GM12878 (cell line): ENCODE data around the gene CYB5B. TPM values are rescaled to one million over a fixed set of nuclear protein-coding genes. Genes with fewer than 3 reads are reported as not detected.

ENCODE experiments used
- ATAC-seq: fragments of 200-7000 bp; cut with Tn5 transposase; 3 replicates; pipeline ENCODE4 v1.9.1; 2020; ENCODE audit warnings: mild to moderate bottlenecking, moderate library complexity
- BruUV-seq: library from RNA; stranded (reverse); fragments of 400-500 nt; replicated peaks from 2 replicates; lab custom pipeline; 2021; lab: Mats Ljungman, UMichigan
- CTCF ChIA-PET: fragments of 300-600 bp; sonication (Branson Sonifier 250); formaldehyde crosslinking; extraction: SDS; loops from one replicate; lab custom pipeline; 2021; ENCODE audit warnings: inconsistent platforms; lab: Yijun Ruan, JAX
- POLR2A ChIA-PET: fragments of 350-600 bp; formaldehyde crosslinking; extraction: SDS; loops from one replicate; lab custom pipeline; 2021; ENCODE audit warnings: inconsistent platforms; lab: Charles Lee
- RAD21 ChIA-PET: fragments of 300-600 bp; sonication (Branson Sonifier 250); formaldehyde crosslinking; loops from one replicate; lab custom pipeline; 2023; ENCODE audit warnings: antibody characterized with exemption; ENCODE audit not compliant: unreplicated experiment; lab: Charles Lee
- SMC1A ChIA-PET: fragments of 300-600 bp; sonication (Branson Sonifier 250); formaldehyde crosslinking; loops from one replicate; lab custom pipeline; 2023; ENCODE audit not compliant: unreplicated experiment, uncharacterized antibody; lab: Charles Lee
- DNase-seq: peaks from one replicate; pipeline ENCODE4 v3.0.0-alpha.2; 2011; ENCODE audit warnings: low read depth, low spot score
- FAIRE-seq: peaks from 3 replicates; lab custom pipeline; 2011; peaks lifted over from hg19 to GRCh38; lab: Jason Lieb, UNC
- H2AFZ ChIP-seq: 2 replicates; pipeline ENCODE4 v1.6.0; 2011; ENCODE audit warnings: low read depth, low read length, control low read depth; ENCODE audit not compliant: control insufficient read depth
- H3K27ac ChIP-seq: 2 replicates; pipeline ENCODE4 v1.5.1; 2011; ENCODE audit warnings: control low read depth; ENCODE audit not compliant: control insufficient read depth, insufficient read depth
- H3K27me3 ChIP-seq, 2 experiments: replicated peaks in 1 of 2; 2 replicates each; pipeline versions ENCODE4 v1.6.0 to v1.6.1; 2011; ENCODE audit warnings: low read length in 1 of 2; ENCODE audit not compliant: control insufficient read depth in 2 of 2, insufficient read depth in 2 of 2
- H3K36me3 ChIP-seq, 2 experiments: 2 replicates each; pipeline ENCODE4 v1.5.1; 2011; ENCODE audit warnings: low read length in 1 of 2; ENCODE audit not compliant: control insufficient read depth in 2 of 2, insufficient read depth in 2 of 2
- H3K4me1 ChIP-seq: 2 replicates; pipeline ENCODE4 v1.6.1; 2011; ENCODE audit warnings: mild to moderate bottlenecking, low read length, moderate library complexity, mixed read lengths; ENCODE audit not compliant: control insufficient read depth, insufficient read depth
- H3K4me2 ChIP-seq: 2 replicates; pipeline ENCODE4 v1.6.0; 2011; ENCODE audit warnings: control low read depth; ENCODE audit not compliant: control insufficient read depth, insufficient read depth
- H3K4me3 ChIP-seq: fragments of 200-600 bp; sonication (generic); 2 replicates; pipeline ENCODE4 v1.5.1; 2016
- H3K79me2 ChIP-seq: 2 replicates; pipeline ENCODE4 v1.6.0; 2011; ENCODE audit warnings: low read length; ENCODE audit not compliant: control insufficient read depth, insufficient read depth
- H3K9ac ChIP-seq: 2 replicates; pipeline ENCODE4 v1.8.0; 2011; ENCODE audit warnings: low read length, control low read depth, mixed read lengths; ENCODE audit not compliant: control insufficient read depth, insufficient read depth
- H3K9me3 ChIP-seq: replicated peaks from 3 replicates; pipeline ENCODE4 v1.5.1; 2011; ENCODE audit warnings: mild to moderate bottlenecking, low read length; ENCODE audit not compliant: control insufficient read depth, insufficient read depth
- H4K20me1 ChIP-seq: 2 replicates; pipeline ENCODE4 v1.6.0; 2011; ENCODE audit not compliant: control insufficient read depth, insufficient read depth
- ATF2 ChIP-seq: IDR thresholded peaks from 2 replicates; pipeline ENCODE4 v1.6.1; 2012; ENCODE audit warnings: low read length, inconsistent platforms
- E4F1 ChIP-seq: fragments of 450-650 bp; IDR thresholded peaks from 2 replicates; pipeline ENCODE4 v1.6.1; 2018; ENCODE audit warnings: borderline replicate concordance, mild to moderate bottlenecking; ENCODE audit not compliant: partially characterized antibody
- FOXM1 ChIP-seq: IDR thresholded peaks from 2 replicates; pipeline ENCODE4 v1.6.1; 2012; ENCODE audit warnings: low read depth, mild to moderate bottlenecking, inconsistent platforms, low read length, moderate library complexity
- GABPA ChIP-seq: IDR thresholded peaks from 2 replicates; pipeline ENCODE4 v1.6.1; 2014; ENCODE audit warnings: antibody characterized with exemption, low read depth, mild to moderate bottlenecking, inconsistent platforms
- HDAC6 ChIP-seq: fragments of 200-600 bp; sonication (generic); IDR thresholded peaks from one replicate; pipeline ENCODE4 v1.8.0; 2017; ENCODE audit warnings: antibody characterized with exemption; ENCODE audit not compliant: unreplicated experiment
- HSF1 ChIP-seq: fragments of 150-350 bp; IDR thresholded peaks from 2 replicates; pipeline ENCODE4 v1.6.1; 2014; ENCODE audit warnings: mild to moderate bottlenecking, low read depth, low read length
- MTA2 ChIP-seq: fragments of 450-650 bp; IDR thresholded peaks from 2 replicates; pipeline ENCODE4 v1.6.1; 2016; ENCODE audit warnings: low read depth, mild to moderate bottlenecking, moderate library complexity
- NKRF ChIP-seq: fragments of 450-650 bp; conservative IDR thresholded peaks from 2 replicates; pipeline ENCODE4 v1.6.1; 2017; ENCODE audit warnings: mild to moderate bottlenecking, moderate library complexity
- RELA ChIP-seq: fragments of 450-650 bp; IDR thresholded peaks from 2 replicates; pipeline ENCODE4 v1.8.0; 2014; ENCODE audit warnings: borderline replicate concordance; ENCODE audit not compliant: partially characterized antibody
- SUZ12 ChIP-seq: fragments of 200-600 bp; sonication (generic); IDR thresholded peaks from one replicate; pipeline ENCODE4 v1.6.1; 2018; ENCODE audit warnings: antibody characterized with exemption, mild to moderate bottlenecking; ENCODE audit not compliant: unreplicated experiment
- ZBTB4 ChIP-seq: fragments of 450-650 bp; formaldehyde crosslinking; IDR thresholded peaks from 2 replicates; pipeline ENCODE4 v1.4.0; 2022; ENCODE audit warnings: mild to moderate bottlenecking, moderate library complexity
- WGBS: methylation state at CpG from one replicate; pipeline ENCODE4 v1.1.6; 2016; ENCODE audit warnings: low lambda C conversion rate; ENCODE audit not compliant: insufficient replicate concordance, insufficient coverage; ENCODE audit errors: missing lambda C conversion rate; 5-methylcytosine and 5-hydroxymethylcytosine counted together
- in situ Hi-C: fragments of 300-500 bp; cut with MboI; formaldehyde crosslinking; loops from 9 replicates; pipeline ENCODE4 v1.14.3; 2018; ENCODE audit warnings: mixed read lengths
- intact Hi-C: fragments of 100-400 bp; cut with micrococcal nuclease; formaldehyde crosslinking; loops from one replicate; pipeline ENCODE4 v1.14.2; 2022; ENCODE audit not compliant: unreplicated experiment
- polyA plus RNA-seq, 11 experiments: library from polyadenylated mRNA; depleted of rRNA in 4 of 11; unstranded in 6 of 11; stranded (reverse) in 5 of 11; fragments of >200 nt; fragmentation: Nextera tagmentation in 4 of 11; fragmentation: Illumina TruSeq in 1 of 11; extraction: Ambion mirVana in 4 of 11; extraction: Trizol in 1 of 11; gene quantifications; 1 replicate in 1 of 11; 2 replicates in 10 of 11; pipeline versions ENCODE4 v1.2.1 to v1.2.3, GENCODE V29; 2011 to 2016; ENCODE audit warnings: inconsistent platforms in 2 of 11, missing spikeins in 2 of 11, low read depth in 1 of 11
- total RNA-seq, 4 experiments: library from RNA; depleted of rRNA in 3 of 4; stranded (reverse); fragments of >200 nt in 3 of 4; fragmentation: Illumina TruSeq in 1 of 4; extraction: Trizol in 1 of 4; gene quantifications; 2 replicates each; pipeline versions ENCODE4 v1.2.1 to v1.2.3, GENCODE V29; 2013 to 2021

The CYB5B gene
- total and polyA plus RNA-seq, 10 of the 15 experiments (the other 5 are each of a cell fraction or from before 2014, with no cell fraction given): 145 to 305 (median 179) TPM

GRCh38 chr16:69411064-69411985 lies 13.1 kb upstream of the CYB5B start:
- H3K4me2 ChIP-seq: no peak overlapping the region
- H3K4me3 ChIP-seq: no peak overlapping the region
- ChIA-PET RAD21 (no interaction called here), POLR2A (no interaction called here), CTCF (interaction anchor here (6.9 kb wide), 1 partner anchor 15 kb away, joined by 27 read pairs; no protein-coding TSS in a partner anchor), SMC1A (interaction anchor here (1.1 kb wide), 1 partner anchor 14 kb away, joined by 4 read pairs; no protein-coding TSS in a partner anchor)
- H3K9me3 ChIP-seq: no peaks in the 10 kb centered on the region; the same call in 2 of the 3 replicates
- in situ Hi-C loops (no loop called here), intact Hi-C loops (no loop called here)
- ATAC-seq (no peak), FAIRE-seq (no peak), DNase-seq (no peak)
- no TSS peak for BruUV-seq
- no peaks in the 10 kb centered on the region for H3K27me3 ChIP-seq
- H3K27ac ChIP-seq: no peak overlapping the region
- H3K79me2 ChIP-seq: no peaks in the 10 kb centered on the region
- no peaks in the 10 kb centered on the region for H4K20me1 ChIP-seq
- no peak overlapping the region for H3K9ac ChIP-seq
- WGBS: 76% methylated on average over 17 of the region's 18 CpGs
- no peaks in the 10 kb centered on the region for H3K36me3 ChIP-seq
- no peaks in the 10 kb centered on the region for H3K4me1 ChIP-seq
- H2AFZ ChIP-seq: no peak overlapping the region
- TF ChIP-seq GABPA (no peak), NKRF (no peak), MTA2 (no peak), SUZ12 (no peak), E4F1 (no peak), FOXM1 (no peak), ZBTB4 (no peak), ATF2 (no peak), HDAC6 (no peak), HSF1 (no peak), RELA (no peak)
